GM23338 (cell line): ENCODE data around the gene OVCA2. TPM values are rescaled to one million over a fixed set of nuclear protein-coding genes. Genes with fewer than 3 reads are reported as not detected.

Source experiments
- ATAC-seq: fragments of 200-7000 bp; cut with Tn5 transposase; 3 replicates; pipeline ENCODE4 v1.9.1; 2020
- DNase-seq: peaks from one replicate; pipeline ENCODE4 v3.0.0-alpha.2; 2015; ENCODE audit warnings: low spot score
- H2AFZ ChIP-seq: fragments of 200-600 bp; sonication (generic); 2 replicates; pipeline ENCODE4 v1.8.0; 2016; ENCODE audit warnings: antibody characterized with exemption, mild to moderate bottlenecking, moderate library complexity
- H3F3A ChIP-seq: fragments of 200-600 bp; sonication (generic); replicated peaks from 2 replicates; pipeline ENCODE4 v1.8.0; 2017; ENCODE audit warnings: antibody characterized with exemption, mixed run types, low read depth
- H3K27ac ChIP-seq: fragments of 200-600 bp; sonication (generic); 2 replicates; pipeline ENCODE4 v1.6.1; 2016; ENCODE audit warnings: low read depth
- H3K27me3 ChIP-seq: fragments of 200-600 bp; sonication (generic); 2 replicates; pipeline ENCODE4 v1.8.0; 2016; ENCODE audit warnings: mild to moderate bottlenecking, mixed run types, moderate library complexity; ENCODE audit not compliant: insufficient read depth
- H3K36me3 ChIP-seq: fragments of 200-600 bp; sonication (generic); 2 replicates; pipeline ENCODE4 v1.8.0; 2016; ENCODE audit warnings: mild to moderate bottlenecking; ENCODE audit not compliant: insufficient read depth
- H3K4me1 ChIP-seq: fragments of 200-600 bp; sonication (generic); 2 replicates; pipeline ENCODE4 v1.8.0; 2016; ENCODE audit warnings: mild to moderate bottlenecking, moderate library complexity; ENCODE audit not compliant: insufficient read depth
- H3K4me2 ChIP-seq: fragments of 200-600 bp; sonication (generic); 2 replicates; pipeline ENCODE4 v1.7.1; 2017; ENCODE audit warnings: mixed run types
- H3K4me3 ChIP-seq: fragments of 200-600 bp; sonication (generic); 2 replicates; pipeline ENCODE4 v1.6.1; 2016; ENCODE audit warnings: mixed run types
- H3K79me2 ChIP-seq: fragments of 200-600 bp; sonication (generic); replicated peaks from 2 replicates; pipeline ENCODE4 v1.8.0; 2017; ENCODE audit warnings: mild to moderate bottlenecking; ENCODE audit not compliant: insufficient read depth
- H3K9me2 ChIP-seq: fragments of 200-600 bp; sonication (generic); 2 replicates; pipeline ENCODE4 v1.8.0; 2017; ENCODE audit not compliant: insufficient read depth
- H4K20me1 ChIP-seq: fragments of 200-600 bp; sonication (generic); replicated peaks from 2 replicates; pipeline ENCODE4 v1.8.0; 2017; ENCODE audit warnings: mild to moderate bottlenecking; ENCODE audit not compliant: insufficient read depth
- H3K27ac Mint-ChIP-seq: 2 replicates; pipeline ENCODE4 v1.8.0; 2020; ENCODE audit warnings: inconsistent platforms, mild to moderate bottlenecking, moderate library complexity, mixed read lengths
- H3K27me3 Mint-ChIP-seq: 3 replicates; pipeline ENCODE4 v1.8.0; 2022; ENCODE audit warnings: low read depth, mild to moderate bottlenecking, moderate library complexity, mixed read lengths, inconsistent platforms; ENCODE audit not compliant: insufficient read depth, poor library complexity
- H3K36me3 Mint-ChIP-seq: 3 replicates; pipeline ENCODE4 v1.8.0; 2021; ENCODE audit warnings: low read depth, mild to moderate bottlenecking, inconsistent platforms, moderate library complexity, mixed read lengths
- H3K4me1 Mint-ChIP-seq: 3 replicates; pipeline ENCODE4 v1.8.0; 2020; ENCODE audit warnings: mild to moderate bottlenecking, inconsistent platforms, mixed read lengths
- H3K4me3 Mint-ChIP-seq: 3 replicates; pipeline ENCODE4 v1.8.0; 2021; ENCODE audit warnings: moderate library complexity, mild to moderate bottlenecking, inconsistent platforms, mixed read lengths
- H3K9me3 Mint-ChIP-seq: 3 replicates; pipeline ENCODE4 v1.8.0; 2020; ENCODE audit warnings: moderate library complexity, mild to moderate bottlenecking, inconsistent platforms, mixed read lengths
- CREB1 ChIP-seq: fragments of 250-450 bp; sonication (Bioruptor Pico); IDR thresholded peaks from 2 replicates; pipeline ENCODE4 v1.5.0; 2020; ENCODE audit warnings: low read depth, mild to moderate bottlenecking, moderate library complexity
- EZH2phosphoT487 ChIP-seq: fragments of 200-600 bp; sonication (generic); IDR thresholded peaks from one replicate; pipeline ENCODE4 v1.8.1; 2018; ENCODE audit warnings: antibody characterized with exemption; ENCODE audit not compliant: unreplicated experiment
- POLR2AphosphoS5 ChIP-seq: IDR thresholded peaks from 2 replicates; pipeline ENCODE4 v1.6.1; 2016; ENCODE audit warnings: antibody characterized with exemption, low read depth
- STAT1 ChIP-seq: IDR thresholded peaks from one replicate; pipeline ENCODE4 v1.6.1; 2016; ENCODE audit warnings: antibody characterized with exemption; ENCODE audit not compliant: unreplicated experiment
- ZNF114 ChIP-seq: fragments of 250-450 bp; sonication (Bioruptor Pico); IDR thresholded peaks from 2 replicates; pipeline ENCODE4 v1.5.0; 2020; ENCODE audit warnings: mild to moderate bottlenecking, moderate library complexity
- polyA plus RNA-seq: library from polyadenylated mRNA; unstranded; fragments of >200 nt; fragmentation: Nextera tagmentation; extraction: Ambion mirVana; gene quantifications from 2 replicates; pipeline ENCODE4 v1.2.1, GENCODE V29; 2016
- total RNA-seq: library from RNA; depleted of rRNA; stranded (reverse); fragments of >200 nt; shearing (Covaris generic); gene quantifications from 2 replicates; pipeline ENCODE4 v1.2.3, GENCODE V29; 2014
- TF ChIP-seq, protein P1 (sequence below), 2 experiments: fragments of 200-600 bp in 1 of 2; sonication (generic) in 1 of 2; conservative IDR thresholded peaks; 2 replicates each; pipeline versions ENCODE4 v1.5.1 to v1.6.1; 2016 to 2017; ENCODE audit warnings: antibody characterized with exemption in 2 of 2, low read depth in 2 of 2, mild to moderate bottlenecking in 2 of 2, moderate library complexity in 1 of 2
- TF ChIP-seq, protein P2 (sequence below): IDR thresholded peaks from 2 replicates; pipeline ENCODE4 v1.6.1; 2016; ENCODE audit warnings: antibody characterized with exemption
- TF ChIP-seq, protein P3 (sequence below): IDR thresholded peaks from one replicate; pipeline ENCODE4 v1.6.1; 2018; ENCODE audit warnings: antibody characterized with exemption; ENCODE audit not compliant: unreplicated experiment

Gene OVCA2
- total and polyA plus RNA-seq, 2 experiments from 2014 or later, result 15.9 to 21.3 TPM

DNA sequence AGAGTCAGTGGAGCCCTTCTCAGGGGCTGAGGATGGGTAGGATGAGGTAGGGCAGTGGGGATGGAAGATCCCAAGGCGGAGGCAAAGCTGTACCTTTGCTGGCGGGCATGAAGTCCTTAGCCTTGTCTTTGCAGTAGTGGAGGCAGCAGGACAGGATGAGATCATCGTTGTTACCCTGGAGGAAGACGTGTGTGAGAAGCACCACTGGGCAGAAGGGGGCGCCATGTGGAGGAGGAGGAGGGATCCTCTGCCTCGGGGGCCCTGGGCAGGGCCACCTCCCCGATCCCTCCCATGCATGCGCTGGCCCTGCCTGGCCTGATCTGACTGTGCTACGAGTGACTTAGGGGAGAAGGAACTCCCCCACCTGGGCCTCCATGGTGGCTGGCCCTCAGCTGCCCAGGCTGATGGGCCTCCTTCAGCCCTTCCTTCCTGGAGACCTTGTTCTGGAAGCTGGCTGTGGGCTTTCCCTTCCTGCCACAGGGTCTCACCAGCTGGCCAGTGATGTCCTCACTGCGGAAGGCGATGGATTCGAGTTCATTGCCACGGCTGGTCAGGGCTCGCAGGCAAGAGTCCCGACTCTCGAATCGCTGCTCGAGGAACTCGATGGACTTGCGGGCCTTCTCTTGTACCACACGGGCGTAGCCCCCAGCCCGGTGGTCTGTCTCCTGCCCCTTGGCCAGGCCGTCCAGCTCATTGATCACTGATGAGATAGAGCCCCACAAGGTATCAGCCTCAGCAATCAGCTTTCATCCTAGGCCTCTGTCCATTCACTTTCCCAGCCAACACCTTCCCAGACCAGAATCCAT is 23.4 kb downstream of the OVCA2 start:
- Mint-ChIP-seq H3K36me3 (peaks cover 15% of the 10 kb centered on the region), H3K27ac (no peak overlapping the region), H3K27me3 (peaks cover 37% of the 10 kb centered on the region), H3K4me3 (no peak overlapping the region), H3K4me1 (peaks cover 51% of the 10 kb centered on the region), H3K9me3 (no peaks in the 10 kb centered on the region)
- no peaks in the 10 kb centered on the region for H3K36me3 ChIP-seq
- TF ChIP-seq EZH2phosphoT487 (no peak), ZNF114 (CRISPR knock-in tag) (no peak), STAT1 (no peak)
- TF ChIP-seq, protein P1, sequence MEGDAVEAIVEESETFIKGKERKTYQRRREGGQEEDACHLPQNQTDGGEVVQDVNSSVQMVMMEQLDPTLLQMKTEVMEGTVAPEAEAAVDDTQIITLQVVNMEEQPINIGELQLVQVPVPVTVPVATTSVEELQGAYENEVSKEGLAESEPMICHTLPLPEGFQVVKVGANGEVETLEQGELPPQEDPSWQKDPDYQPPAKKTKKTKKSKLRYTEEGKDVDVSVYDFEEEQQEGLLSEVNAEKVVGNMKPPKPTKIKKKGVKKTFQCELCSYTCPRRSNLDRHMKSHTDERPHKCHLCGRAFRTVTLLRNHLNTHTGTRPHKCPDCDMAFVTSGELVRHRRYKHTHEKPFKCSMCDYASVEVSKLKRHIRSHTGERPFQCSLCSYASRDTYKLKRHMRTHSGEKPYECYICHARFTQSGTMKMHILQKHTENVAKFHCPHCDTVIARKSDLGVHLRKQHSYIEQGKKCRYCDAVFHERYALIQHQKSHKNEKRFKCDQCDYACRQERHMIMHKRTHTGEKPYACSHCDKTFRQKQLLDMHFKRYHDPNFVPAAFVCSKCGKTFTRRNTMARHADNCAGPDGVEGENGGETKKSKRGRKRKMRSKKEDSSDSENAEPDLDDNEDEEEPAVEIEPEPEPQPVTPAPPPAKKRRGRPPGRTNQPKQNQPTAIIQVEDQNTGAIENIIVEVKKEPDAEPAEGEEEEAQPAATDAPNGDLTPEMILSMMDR (conservative IDR thresholded peaks at IDR 0.05; ENCODE audit: low read depth in 2 of 2), result peak; percentile 58 to 91
- no peak overlapping the region for H3K4me2 ChIP-seq
- H3K79me2 ChIP-seq, result no peaks in the 10 kb centered on the region
- H3K27me3 ChIP-seq, result peaks cover 8% of the 10 kb centered on the region
- no peak overlapping the region for H2AFZ ChIP-seq
- H3F3A ChIP-seq, result peaks cover 10% of the 10 kb centered on the region; the same call in 1 of the 2 replicates
- no peaks in the 10 kb centered on the region for H3K9me2 ChIP-seq
- DNase-seq, result peak; percentile 89
- H3K4me1 ChIP-seq, result peaks cover 24% of the 10 kb centered on the region
- no peaks in the 10 kb centered on the region; the same call in none of the 2 replicates for H4K20me1 ChIP-seq
- H3K4me3 ChIP-seq, result no peak overlapping the region
- ATAC-seq, result peak; percentile 90
- no peak overlapping the region for H3K27ac ChIP-seq

DNA sequence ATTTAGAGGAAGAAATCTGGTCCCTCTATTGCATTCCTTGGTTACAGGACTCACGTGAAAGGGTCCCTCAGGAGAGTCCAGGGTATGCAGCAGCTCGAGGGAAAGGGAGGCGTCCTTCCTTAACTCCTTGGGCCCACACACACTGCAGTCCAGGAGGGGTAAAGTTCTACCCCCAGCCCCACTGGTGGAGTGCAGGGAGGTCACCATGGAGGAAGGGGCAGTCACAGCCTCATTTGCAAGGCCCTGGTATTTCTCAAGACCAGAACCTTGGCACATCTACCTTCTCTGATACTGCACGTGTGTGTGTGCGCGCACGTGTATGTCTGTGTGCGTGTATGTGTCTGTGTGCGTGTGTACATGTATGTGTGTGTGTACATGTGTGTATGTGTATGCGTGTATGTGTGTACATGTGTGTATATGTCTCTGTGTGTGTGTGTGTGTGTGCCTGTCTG is 24.2 kb downstream of the OVCA2 start:
- Histone ChIP-seq H3K4me3 (no peak overlapping the region), H3K4me1 (peaks cover 29% of the 10 kb centered on the region), H2AFZ (no peak overlapping the region), H3F3A (peaks cover 7% of the 10 kb centered on the region; the same call in 1 of the 2 replicates), H3K36me3 (no peaks in the 10 kb centered on the region), H3K27me3 (0 out of 2 replicates have a peak, but pooled peaks cover under 1% of the 10 kb centered on the region), H4K20me1 (no peaks in the 10 kb centered on the region; the same call in none of the 2 replicates), H3K9me2 (no peaks in the 10 kb centered on the region), H3K4me2 (no peak overlapping the region), H3K79me2 (no peaks in the 10 kb centered on the region), H3K27ac (no peak overlapping the region)
- Mint-ChIP-seq H3K4me1 (peaks cover 51% of the 10 kb centered on the region), H3K27me3 (peaks cover 30% of the 10 kb centered on the region), H3K9me3 (no peaks in the 10 kb centered on the region), H3K4me3 (no peak overlapping the region), H3K36me3 (peaks cover 10% of the 10 kb centered on the region), H3K27ac (no peak overlapping the region)
- DNase-seq (no peak), ATAC-seq (no peak)
- TF ChIP-seq, protein P2, sequence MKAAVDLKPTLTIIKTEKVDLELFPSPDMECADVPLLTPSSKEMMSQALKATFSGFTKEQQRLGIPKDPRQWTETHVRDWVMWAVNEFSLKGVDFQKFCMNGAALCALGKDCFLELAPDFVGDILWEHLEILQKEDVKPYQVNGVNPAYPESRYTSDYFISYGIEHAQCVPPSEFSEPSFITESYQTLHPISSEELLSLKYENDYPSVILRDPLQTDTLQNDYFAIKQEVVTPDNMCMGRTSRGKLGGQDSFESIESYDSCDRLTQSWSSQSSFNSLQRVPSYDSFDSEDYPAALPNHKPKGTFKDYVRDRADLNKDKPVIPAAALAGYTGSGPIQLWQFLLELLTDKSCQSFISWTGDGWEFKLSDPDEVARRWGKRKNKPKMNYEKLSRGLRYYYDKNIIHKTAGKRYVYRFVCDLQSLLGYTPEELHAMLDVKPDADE, result no peak
- TF ChIP-seq, protein P1 (conservative IDR thresholded peaks at IDR 0.05; ENCODE audit: low read depth in 2 of 2), result no peak
- no peak for TF ChIP-seq POLR2AphosphoS5
- TF ChIP-seq STAT1, result no peak
- TF ChIP-seq CREB1 (CRISPR knock-in tag), result no peak
- TF ChIP-seq, protein P3, sequence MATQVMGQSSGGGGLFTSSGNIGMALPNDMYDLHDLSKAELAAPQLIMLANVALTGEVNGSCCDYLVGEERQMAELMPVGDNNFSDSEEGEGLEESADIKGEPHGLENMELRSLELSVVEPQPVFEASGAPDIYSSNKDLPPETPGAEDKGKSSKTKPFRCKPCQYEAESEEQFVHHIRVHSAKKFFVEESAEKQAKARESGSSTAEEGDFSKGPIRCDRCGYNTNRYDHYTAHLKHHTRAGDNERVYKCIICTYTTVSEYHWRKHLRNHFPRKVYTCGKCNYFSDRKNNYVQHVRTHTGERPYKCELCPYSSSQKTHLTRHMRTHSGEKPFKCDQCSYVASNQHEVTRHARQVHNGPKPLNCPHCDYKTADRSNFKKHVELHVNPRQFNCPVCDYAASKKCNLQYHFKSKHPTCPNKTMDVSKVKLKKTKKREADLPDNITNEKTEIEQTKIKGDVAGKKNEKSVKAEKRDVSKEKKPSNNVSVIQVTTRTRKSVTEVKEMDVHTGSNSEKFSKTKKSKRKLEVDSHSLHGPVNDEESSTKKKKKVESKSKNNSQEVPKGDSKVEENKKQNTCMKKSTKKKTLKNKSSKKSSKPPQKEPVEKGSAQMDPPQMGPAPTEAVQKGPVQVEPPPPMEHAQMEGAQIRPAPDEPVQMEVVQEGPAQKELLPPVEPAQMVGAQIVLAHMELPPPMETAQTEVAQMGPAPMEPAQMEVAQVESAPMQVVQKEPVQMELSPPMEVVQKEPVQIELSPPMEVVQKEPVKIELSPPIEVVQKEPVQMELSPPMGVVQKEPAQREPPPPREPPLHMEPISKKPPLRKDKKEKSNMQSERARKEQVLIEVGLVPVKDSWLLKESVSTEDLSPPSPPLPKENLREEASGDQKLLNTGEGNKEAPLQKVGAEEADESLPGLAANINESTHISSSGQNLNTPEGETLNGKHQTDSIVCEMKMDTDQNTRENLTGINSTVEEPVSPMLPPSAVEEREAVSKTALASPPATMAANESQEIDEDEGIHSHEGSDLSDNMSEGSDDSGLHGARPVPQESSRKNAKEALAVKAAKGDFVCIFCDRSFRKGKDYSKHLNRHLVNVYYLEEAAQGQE, result no peak
